Muscle of back (tissue), 11 donors: ENCODE data around the gene MEGF6. TPM values are rescaled to one million over a fixed set of nuclear protein-coding genes. Genes with fewer than 3 reads are reported as not detected.

Experiments used
- DNase-seq, 3 donors: peaks; one replicate each; pipeline versions ENCODE4 v3.0.0 to v3.0.0-alpha.2; 2013
- polyA plus RNA-seq, 10 donors: library from polyadenylated mRNA; unstranded; fragments of 120-200 nt; gene quantifications; one replicate each; pipeline ENCODE4 v1.2.1, GENCODE V29; 2013; ENCODE audit not compliant: insufficient read length in 10 of 10

MEGF6 gene
- polyA plus RNA-seq, 10 donors = 6.3 to 37.6 (median 9.5) TPM

GRCh38 chr1:3555131-3555920 lies 56.0 kb downstream of the MEGF6 start:
- no peak for DNase-seq

- DNase-seq = no peak
These were observed 57.4 kb downstream of the MEGF6 start for GRCh38 chr1:3553940-3554223.

GRCh38 chr1:3553166-3553939 lies 58.0 kb downstream of the MEGF6 start:
- no peak for DNase-seq

GRCh38 chr1:3552751-3553150 lies 58.6 kb downstream of the MEGF6 start:
- DNase-seq = no peak

- no peak for DNase-seq
These were observed 59.1 kb downstream of the MEGF6 start for GRCh38 chr1:3552176-3552575.

GRCh38 chr1:3551711-3552110 lies 59.6 kb downstream of the MEGF6 start:
- DNase-seq = no peak

GRCh38 chr1:3551290-3551678 lies 60.0 kb downstream of the MEGF6 start:
- no peak for DNase-seq

- no peak for DNase-seq
These were observed 60.6 kb downstream of the MEGF6 start for GRCh38 chr1:3550511-3551289.

- no peak for DNase-seq
These were observed 62.4 kb downstream of the MEGF6 start for GRCh38 chr1:3548895-3549294.

GRCh38 chr1:3548156-3548893 lies 63.0 kb downstream of the MEGF6 start:
- DNase-seq = peak in 1 of 3 donors; percentile 53

GRCh38 chr1:3547055-3548005 lies 64.0 kb downstream of the MEGF6 start:
- DNase-seq = no peak

GRCh38 chr1:3546048-3546384 lies 65.3 kb downstream of the MEGF6 start:
- no peak for DNase-seq

- peak; percentile 47 to 87 (median 62) for DNase-seq
These were observed 65.8 kb downstream of the MEGF6 start for GRCh38 chr1:3545363-3546047.

- DNase-seq = no peak
These were observed 67.0 kb downstream of the MEGF6 start for GRCh38 chr1:3544040-3544977.

- DNase-seq = peak in 1 of 3 donors; percentile 52
These were observed 68.0 kb downstream of the MEGF6 start for GRCh38 chr1:3543076-3544039.

- no peak for DNase-seq
These were observed 68.6 kb downstream of the MEGF6 start for GRCh38 chr1:3542676-3543075.

- DNase-seq = no peak
These were observed 69.4 kb downstream of the MEGF6 start for GRCh38 chr1:3541936-3542335.

- no peak for DNase-seq
These were observed 69.8 kb downstream of the MEGF6 start for GRCh38 chr1:3541465-3541864.
